Measurements from ENCODE around the gene GPHA2.
"Not testable (repeated sequence)": the region's sequence is repeated elsewhere in the genome, so short reads cannot be mapped to it uniquely, and the experiment has no call there.

Gene GPHA2, protein sequence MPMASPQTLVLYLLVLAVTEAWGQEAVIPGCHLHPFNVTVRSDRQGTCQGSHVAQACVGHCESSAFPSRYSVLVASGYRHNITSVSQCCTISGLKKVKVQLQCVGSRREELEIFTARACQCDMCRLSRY

DNA sequence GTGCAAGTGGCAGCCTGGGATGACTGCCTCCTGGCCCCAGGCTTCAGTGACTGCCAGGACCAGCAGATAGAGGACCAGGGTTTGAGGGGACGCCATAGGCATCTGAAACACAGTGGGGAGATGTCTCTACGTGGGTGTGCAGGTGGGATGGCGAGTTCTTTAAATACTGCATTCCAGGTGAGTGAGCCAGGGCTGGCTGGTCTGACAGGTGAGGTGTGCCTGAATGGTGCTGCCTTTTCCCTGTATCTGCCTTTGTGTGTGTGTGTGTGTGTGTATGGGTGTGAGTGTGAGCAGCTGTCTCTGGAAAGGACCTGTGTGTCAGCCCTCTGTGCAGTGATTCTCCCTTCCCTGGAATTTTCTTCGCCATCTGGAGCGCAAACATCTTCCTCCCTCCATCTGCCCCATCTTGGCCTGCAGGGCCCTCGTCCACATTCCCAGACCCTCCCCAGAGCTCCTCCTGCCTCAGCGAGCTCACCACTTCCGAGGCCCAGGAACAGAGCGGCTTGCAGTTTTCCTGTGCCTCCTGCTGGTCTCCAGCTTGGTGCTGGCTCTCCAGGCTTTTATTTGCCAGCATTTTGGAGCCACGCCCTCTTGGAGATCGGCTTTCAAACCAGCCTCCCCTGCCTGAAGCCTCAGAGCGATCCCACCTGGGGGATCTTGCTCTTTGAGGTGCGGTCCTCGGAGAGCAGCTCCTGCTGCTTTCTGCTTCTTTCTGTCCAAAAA is at the start of gene GPHA2:
Gene GPHA2 (minus strand): TSS at position 535 of the 723 bp plus-strand sequence. CDS start 433 bp downstream, at position 102.
- DNase-seq, result peak; percentile 57

DNA sequence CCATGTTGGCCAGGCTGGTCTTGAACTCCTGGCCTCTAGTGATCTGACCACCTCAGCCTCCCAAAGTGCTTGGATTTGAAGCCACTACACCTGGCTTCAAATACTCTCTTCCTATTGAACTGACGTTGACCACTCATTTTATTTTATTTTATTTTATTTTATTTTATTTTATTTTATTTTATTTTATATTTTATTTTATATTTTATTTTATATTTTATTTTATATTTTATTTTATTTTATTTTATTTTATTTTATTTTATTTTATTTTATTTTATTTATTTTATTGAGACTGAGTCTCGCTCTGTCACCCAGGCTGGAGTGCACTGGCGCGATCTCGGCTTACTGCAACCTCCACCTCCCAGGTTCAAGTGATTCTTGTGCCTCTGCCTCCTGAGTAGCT is 47.6 kb upstream of the GPHA2 start:
- DNase-seq, result not testable (repeated sequence)

DNA sequence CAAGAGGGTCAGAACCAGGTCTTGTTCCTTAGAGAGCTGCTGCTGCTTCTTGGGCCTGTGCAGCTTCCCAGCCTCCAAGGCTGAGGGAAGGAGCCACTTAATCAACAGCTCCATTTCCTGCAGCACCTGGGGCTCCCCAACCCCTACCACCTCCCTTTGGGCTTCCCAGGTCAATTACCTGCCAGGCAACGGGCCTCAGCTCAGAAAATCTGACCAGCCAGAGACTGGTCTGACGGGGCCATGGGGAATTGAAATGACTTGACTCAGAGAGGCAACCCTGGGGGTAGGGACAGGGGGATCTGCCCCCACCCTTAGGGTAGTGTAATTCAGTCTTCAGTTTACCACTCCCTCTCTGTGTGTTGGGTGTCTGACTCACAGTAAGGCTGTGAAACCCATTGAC is 41.0 kb upstream of the GPHA2 start:
- DNase-seq, result no peak

DNA sequence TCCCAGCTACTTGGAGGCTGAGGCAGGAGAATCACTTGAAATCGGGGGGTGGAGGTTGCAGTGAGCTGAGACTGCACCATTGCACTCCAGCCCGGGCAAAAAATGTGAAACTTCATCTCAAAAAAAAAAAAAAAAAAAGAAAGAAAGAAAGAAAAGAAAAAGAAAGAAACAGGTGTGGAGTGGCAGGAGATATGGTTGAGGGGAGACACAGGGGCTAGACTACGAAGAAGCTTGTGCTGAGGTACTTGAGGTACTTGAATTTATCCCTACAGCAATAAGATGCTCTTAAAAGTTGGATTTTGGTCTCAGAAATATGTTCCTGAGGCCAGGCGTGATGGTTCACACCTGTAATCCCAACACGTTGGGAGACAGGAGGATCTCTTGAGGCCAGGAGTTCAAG is 38.4 kb upstream of the GPHA2 start:
- DNase-seq, result no peak

DNA sequence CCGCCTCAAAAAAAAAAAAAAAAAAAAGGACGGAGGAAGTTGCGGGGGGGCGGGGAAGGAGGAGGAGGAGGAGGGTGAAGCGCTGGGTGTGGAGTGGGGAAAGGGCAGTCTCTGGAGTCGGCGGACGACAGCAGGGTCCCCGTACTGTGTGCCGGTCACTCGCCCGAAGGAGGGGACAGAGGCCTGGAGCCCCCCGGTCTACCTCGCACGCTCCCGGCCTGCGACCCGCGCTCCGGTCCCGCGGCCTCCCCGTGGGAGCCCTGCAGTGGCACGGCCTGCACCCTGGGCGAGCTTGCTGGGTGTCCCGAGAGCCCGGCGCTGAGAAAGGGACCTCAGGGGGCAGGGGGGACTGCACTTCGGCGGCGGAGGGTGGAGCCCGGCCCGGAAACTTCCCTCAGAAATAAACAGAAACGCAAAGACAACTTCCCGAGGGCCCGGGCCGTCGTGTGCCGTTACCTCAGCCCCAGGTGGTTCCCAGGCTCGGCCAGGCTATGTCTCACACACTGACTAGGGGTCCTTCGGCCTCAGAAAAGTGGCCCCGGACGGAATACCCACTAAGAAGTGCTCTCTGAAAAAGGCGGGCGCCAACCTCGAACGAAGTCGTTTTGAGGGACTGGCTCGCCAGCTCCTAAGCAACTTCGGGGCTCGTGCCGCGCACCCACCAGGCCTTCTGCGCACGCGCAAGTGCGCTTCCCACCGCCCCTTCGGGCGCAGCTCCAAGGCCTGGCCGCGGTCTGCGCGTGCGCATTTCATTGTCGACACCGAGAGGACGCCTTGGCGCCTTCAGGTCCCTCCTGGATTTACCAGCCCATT is 35.9 kb upstream of the GPHA2 start, which contains the start of gene MAJIN:
Gene MAJIN (minus strand): TSS at position 688 of the 813 bp plus-strand sequence. CDS start 12,703 bp downstream, outside the sequence.
- peak; percentile 24 for DNase-seq

DNA sequence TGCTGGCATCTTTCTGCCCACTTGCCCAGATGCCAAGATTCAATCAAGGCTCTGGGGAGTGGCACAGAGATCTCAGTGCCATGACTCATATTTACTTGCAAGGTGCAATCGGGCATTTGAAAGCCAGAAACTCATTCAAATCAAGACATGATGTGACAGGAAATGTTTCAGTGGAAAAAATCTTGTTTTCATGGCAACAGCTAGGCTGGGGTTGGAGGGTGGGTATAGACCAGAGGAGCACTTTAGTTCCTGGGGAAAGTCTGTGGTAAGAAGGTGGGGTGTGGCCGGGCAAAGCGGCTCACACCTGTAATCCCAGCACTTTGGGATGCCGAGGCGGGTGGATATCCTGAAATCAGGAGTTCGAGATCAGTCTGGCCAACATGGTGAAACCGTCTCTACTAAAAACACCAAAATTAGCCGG is 35.0 kb upstream of the GPHA2 start:
- no peak for DNase-seq

DNA sequence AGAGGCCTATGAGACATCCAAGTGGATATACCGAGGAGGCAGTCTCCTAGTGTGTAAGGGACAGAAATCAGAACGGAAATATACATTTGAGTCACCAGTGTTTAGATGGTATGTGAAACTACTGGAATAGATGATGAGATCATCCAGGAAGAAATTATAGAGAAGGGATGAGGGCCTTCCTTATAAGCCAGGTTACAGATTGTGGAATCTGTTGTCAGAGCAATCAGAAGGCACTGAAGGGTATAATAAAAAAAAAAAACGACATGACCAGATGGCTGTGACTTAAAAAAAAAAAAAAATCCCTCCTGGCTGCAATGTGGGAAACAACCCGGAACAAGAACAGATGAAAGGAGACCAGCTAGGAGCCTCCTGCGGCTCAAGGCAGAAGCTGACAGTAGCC is 33.5 kb upstream of the GPHA2 start:
- DNase-seq, result no peak

DNA sequence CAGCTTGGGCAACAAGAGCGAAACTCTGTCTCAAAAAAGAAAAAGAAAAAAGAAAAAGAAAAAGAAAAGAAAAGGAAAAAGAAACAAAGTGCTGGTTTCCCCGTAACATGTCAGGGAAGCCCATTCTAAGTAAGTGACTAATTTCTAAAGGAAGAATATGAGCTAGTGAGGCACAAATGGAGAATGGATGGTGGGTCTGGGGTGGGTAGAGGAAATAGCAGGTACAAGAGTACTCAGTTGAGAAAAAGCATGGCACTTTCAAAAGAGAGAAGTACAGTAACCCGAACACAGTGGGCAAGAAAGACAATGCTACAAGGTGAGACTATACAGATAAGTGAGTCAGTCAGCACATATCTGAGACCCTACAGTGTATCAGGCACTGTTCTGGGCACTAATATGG is 31.7 kb upstream of the GPHA2 start:
- DNase-seq, result no peak

DNA sequence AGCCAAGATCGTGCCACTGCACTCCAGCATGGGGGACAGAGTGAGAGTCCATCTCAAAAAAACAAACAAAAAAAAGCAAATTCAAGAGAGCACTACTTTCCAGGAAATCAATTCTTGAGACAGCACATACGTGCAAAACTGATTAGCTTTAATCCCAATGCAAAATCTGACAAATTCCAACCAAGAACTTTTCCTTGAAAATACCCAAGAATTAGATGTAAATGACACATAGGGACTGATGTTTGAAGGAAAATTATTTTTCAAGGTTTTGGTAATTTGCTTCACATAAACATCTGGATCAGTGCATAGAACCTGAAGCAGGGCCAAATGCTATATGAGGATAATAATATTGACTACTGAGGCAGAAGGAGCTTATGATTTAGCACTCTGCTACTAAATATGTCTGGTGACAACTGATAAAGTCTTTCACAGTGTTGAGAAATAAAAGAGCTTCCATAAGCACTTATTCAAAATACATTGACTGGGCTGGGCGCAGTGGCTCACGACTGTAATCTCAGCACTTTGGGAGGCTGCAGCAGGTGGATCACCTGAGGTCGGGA is 27.5 kb upstream of the GPHA2 start:
- no peak for DNase-seq

DNA sequence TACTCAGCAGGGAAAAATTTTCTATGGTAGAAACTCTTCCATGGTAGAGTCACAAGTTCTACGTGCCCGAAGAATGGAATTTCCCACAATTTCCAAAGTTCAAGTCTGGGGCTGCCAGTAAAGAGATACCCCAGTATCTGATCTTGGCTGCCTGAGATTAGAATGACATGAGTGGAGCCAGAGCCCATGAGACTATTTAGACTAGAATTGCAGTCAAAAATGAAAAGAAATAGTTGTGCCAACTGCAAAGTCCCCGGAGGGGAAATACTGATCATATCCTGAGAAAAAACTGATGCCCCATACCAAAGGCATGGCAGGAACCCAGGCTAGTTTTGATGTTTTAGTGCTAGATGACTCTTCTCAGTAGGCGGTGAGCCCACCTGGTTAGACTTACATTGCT is 25.0 kb upstream of the GPHA2 start:
- no peak for DNase-seq

DNA sequence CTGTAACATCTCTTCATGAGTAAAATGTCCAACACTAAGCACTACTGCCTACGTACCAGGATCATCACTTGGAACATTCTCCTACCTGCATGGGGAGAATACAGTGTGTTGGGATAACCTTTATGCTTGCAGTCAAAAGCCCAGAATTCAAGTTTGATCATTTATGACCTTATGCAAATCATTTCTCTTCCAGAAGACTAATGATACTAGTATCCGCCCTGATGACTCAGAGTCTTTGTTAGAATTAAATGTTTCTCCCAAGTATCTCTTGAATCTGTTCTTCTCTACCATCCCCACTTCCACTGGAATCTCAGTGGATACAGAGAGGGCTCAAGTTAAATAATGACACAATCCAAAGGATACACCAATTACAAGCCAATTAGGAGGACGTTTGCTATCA is 23.8 kb upstream of the GPHA2 start:
- DNase-seq, result no peak

DNA sequence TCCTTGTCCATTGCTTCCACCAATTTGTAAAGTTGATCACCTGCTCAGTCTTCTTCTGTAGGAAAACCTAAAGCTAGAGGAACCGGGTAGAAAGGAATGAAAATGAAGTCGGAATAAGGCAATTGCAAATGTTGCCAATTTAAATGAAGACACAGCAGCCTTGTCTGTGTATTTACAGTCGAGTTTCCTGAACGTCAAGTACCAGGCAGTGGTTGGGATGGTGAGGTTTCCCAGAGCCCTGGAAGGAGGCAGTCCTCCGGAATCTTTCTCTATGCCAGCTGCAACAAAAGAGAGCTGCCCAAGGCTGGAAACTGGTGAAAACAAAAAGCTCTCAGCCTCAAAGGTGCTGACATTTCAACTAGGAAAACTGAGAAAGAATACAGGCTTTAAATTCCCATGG is 18.5 kb upstream of the GPHA2 start:
- DNase-seq, result no peak

DNA sequence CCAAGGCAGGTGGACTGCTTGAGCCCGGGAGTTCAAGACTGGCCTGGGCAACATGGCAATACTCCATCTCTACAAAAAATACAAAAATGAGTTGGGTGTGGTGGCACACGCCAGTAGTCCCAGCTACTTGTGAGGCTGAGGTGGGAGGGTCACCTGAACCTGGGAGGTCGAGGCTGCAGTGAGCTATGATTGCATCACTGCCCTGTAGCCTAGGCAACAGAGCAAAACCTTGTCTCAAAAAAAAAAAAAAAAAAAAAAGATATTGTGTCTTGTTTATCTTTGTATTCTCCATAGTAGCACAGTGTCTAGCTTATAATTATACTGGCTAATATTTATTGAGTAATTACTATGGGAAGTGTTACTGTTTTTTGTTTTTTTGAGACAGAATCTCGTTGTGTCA is 15.8 kb upstream of the GPHA2 start:
- DNase-seq, result no peak

DNA sequence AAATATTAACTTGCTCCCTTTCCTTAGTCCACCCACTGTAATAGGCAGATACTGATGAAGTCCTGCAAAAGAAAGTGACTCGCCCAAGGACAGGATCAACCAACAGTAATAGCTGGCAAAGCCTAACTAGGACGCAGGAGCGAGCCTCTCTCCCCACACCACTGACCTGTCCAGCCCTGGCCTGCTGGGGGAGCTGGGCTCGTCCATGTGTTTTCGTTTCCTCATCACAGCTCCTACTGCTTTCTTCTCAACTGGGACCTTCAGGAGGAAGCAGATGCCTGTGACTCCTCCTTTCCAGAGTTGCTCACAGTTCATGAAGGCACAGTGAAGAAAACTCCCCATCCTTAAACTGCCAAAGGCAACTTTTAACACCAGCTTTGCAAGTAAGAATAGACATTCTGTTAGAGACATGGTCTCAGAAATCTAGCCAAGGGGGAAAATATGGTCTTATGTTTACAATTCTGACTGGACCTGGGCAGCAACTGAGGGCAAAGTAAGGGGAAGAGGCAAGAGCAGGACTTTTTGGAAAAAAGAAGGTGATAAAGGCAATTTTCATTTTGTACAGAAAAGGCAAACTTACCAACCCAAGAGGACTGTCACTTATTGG is 11.6 kb upstream of the GPHA2 start:
- no peak for DNase-seq

DNA sequence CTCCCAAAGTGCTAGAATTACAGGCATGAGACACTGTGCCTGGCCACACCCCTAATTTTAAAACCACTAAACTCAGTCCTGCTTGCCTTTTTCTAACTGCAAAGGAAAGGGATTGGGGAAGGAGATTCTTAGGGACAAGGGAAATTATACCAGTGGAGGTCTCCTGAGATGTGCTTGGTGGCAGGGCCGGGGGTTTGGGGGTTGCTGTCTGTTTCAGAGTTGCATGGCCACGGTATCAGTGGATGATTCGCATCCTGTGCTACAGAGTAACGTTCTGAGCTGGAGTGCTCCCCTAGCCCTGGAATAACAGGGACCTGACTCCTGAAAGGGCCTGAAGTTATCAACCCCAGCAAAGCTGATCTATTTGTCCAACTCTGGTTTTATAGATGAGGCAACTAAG is 846 bp upstream of the GPHA2 start:
- no peak for DNase-seq

DNA sequence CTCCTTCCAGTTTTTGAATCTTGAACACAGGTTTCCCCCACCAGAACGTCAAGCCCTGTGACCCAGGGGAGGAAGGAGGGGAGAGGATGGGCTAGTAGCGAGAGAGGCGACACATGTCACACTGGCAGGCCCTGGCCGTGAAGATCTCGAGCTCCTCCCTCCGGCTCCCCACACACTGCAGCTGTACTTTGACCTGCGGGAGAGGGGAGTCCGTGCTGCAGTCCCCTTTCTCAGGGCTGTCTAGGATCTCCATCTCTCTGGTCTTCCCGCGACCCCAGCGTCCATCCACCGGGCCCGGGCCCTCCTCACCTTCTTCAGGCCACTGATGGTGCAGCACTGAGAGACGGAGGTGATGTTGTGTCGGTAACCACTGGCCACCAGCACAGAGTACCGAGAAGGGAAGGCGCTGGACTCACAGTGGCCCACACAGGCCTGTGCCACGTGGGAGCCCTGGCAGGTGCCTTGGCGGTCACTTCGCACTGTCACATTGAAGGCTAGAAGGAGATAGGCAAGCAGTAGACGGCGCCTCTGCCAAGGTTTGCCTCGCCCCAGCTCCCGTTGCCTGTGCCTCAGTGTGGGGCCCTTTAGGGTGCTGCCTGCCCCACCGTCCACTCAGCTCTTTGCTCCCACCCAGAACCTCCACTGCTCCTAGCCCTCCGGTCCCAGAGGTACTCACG is 873 bp downstream of the GPHA2 start:
- DNase-seq, result no peak

DNA sequence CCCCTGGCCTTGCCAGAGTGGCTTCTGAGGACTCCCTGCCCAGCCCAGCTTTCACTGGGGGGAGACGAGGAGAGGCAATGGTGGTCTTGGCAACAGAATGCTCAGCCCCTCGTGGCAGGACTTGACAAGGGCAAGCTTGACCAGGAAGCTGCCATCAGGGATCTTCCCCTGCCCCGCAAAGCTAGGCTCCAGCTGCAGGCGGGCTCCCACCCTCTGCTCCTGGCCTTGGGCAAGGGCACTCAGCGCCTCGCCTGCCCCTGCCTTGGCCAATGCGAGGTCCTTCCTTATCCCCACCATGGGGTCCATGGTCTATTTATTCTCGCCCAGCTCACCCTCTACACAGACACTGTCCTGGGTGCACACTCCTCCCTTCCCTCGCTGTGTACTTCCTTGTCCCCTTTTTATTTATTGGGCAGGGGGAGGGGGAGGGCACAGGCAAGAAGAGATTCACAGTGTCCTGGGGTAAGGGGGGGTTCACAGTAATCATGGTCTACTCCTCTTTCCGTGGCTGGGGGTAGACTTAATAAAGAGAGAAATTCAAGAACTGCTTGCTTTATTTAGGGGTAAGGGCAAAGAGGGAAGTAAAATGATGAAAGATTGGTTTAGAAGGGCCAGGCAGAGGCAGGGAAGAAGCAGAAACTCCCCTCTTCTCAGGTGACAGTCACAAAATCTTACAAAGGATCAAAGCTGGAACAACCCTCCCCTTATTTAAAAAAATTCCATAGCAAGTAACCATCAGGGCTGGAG is 1.6 kb downstream of the GPHA2 start:
- DNase-seq, result no peak

DNA sequence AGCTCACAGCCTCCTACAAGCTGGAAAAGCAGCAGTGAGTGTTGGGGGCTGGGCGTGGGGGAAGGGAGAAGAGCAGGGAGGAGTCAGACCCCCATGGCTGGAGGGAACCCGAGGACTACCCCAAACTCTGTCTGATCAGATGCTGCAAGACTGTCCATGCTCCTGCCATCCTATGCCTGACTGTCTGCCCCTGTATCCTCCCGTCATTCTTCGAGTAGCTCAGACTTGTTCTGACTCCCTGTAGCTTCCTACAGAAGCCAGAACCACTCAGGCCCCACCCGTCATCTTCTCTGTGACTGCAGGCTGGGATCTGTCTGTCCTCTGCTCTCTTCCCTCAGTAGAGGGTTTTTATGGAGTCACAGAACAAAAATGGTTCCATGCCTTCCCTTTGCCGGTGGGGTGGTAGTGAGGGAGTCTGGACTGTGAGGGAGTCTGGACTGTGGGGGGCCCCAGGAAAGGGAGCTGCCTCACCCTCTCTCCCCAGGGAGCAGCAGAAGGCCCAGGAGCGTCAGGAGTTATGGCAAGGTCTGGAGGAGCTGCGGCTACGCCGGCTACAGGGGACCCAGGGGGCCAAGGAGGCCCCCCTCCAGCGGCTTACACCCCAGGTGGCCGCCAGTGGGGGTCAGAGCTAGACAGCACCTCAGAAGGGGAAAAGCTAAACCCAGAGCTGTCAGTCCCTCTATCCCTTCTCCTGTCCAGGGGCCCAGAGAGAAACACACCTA is 2.3 kb downstream of the GPHA2 start:
- no peak for DNase-seq

DNA sequence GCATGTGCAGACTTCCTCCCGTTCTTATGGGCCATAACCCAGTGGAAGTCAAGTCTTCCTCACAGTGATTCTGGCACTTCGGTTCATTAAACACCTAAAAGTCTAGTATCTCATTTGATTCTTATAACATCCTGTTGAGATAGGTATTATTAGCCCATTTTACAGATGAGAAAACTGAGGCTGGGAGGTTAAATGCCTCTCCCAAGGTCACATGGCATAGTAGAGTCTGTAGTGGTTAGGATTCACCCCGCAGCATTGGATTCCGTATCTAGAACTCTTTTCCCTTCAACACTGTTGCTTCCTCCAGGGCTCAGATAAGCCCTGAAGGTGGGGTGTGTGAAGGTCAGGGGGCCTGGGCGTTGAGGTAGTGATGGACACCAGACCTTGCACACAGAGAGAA is 3.4 kb downstream of the GPHA2 start:
- no peak for DNase-seq

DNA sequence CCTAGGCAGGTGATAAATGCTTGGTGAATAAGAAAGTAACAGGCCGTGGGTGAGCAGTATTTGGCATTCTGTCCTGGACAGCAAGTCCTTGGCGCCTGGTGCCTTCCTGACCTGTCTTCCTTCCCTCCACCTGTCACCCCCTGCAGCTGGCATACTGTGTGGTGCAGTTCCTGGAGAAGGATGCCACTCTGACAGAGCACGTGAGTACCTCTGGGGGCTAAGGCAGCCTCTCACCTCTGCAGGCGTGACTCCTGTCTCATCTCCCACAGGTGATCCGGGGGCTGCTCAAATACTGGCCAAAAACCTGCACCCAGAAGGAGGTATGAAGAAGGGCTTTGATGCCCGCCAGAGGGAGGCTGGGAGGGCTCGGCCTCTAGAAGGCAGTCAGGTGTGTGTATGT is 4.4 kb downstream of the GPHA2 start:
- no peak for DNase-seq

DNA sequence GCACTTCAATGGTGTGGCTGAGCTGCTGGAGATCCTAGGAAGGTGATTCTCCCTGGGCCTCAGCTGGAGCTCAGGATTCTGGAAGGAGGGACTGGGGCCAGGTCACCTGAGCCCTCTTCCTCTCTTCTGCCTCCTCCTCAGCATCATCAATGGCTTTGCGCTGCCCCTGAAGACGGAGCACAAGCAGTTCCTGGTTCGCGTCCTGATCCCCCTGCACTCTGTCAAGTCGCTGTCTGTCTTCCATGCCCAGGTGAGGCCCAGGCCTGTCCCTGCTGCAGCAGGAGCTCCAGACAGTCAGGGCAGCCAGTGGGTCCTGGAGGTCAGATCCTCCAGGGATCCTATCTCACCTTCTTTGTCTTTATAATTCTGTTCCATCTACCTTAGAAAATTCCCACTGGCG is 5.4 kb downstream of the GPHA2 start:
- no peak for DNase-seq
